K562 (cell line): ENCODE measurements around the gene PTPRE.

Experiments
- CHAMP1 ChIP-seq: fragments of 450-650 bp; IDR thresholded peaks from 2 replicates; pipeline ENCODE4 v1.6.1; 2016; ENCODE audit warnings: mild to moderate bottlenecking
- CTCF ChIP-seq, 3 experiments: IDR thresholded peaks in 2 of 3; conservative IDR thresholded peaks in 1 of 3; 2 replicates each; pipeline ENCODE4 v1.5.1; 2011 to 2012; ENCODE audit warnings: low read length in 3 of 3, mild to moderate bottlenecking in 3 of 3, control low read depth in 2 of 3, improper control_type of control experiment in 1 of 3, inconsistent platforms in 1 of 3, low read depth in 1 of 3, mixed read lengths in 1 of 3, moderate library complexity in 1 of 3; ENCODE audit not compliant: insufficient read depth in 2 of 3
- FOXA3 ChIP-seq, 2 experiments: fragments of 450-650 bp in 1 of 2; sonication (generic) in 1 of 2; formaldehyde crosslinking; IDR thresholded peaks in 1 of 2; conservative IDR thresholded peaks in 1 of 2; 2 replicates each; pipeline versions ENCODE4 v1.4.0 to v1.8.0; 2020 to 2022; ENCODE audit warnings: mild to moderate bottlenecking in 2 of 2, missing genetic modification reagents in 1 of 2
- GTF2F1 ChIP-seq: IDR thresholded peaks from 2 replicates; pipeline ENCODE4 v1.6.1; 2011; ENCODE audit warnings: low read depth, low read length, improper control_type of control experiment
- JUN ChIP-seq, 2 experiments: sonication (generic) in 1 of 2; formaldehyde crosslinking in 1 of 2; IDR thresholded peaks; 2 replicates each; pipeline versions ENCODE4 v1.6.1 to v1.8.0; 2012 to 2022; ENCODE audit warnings: borderline replicate concordance in 2 of 2, mild to moderate bottlenecking in 2 of 2, improper control_type of control experiment in 1 of 2, low read depth in 1 of 2, low read length in 1 of 2, missing genetic modification reagents in 1 of 2
- MTA2 ChIP-seq: fragments of 450-650 bp; IDR thresholded peaks from 2 replicates; pipeline ENCODE4 v1.6.1; 2016; ENCODE audit warnings: low read depth
- NCOA1 ChIP-seq: fragments of 450-650 bp; IDR thresholded peaks from 2 replicates; pipeline ENCODE4 v1.6.1; 2016; ENCODE audit warnings: low read depth
- NR4A1 ChIP-seq, 2 experiments: fragments of 250-450 bp in 1 of 2; fragments of 450-650 bp in 1 of 2; sonication (Bioruptor Pico) in 1 of 2; IDR thresholded peaks; 2 replicates each; pipeline versions ENCODE4 v1.4.0 to v1.6.1; 2016 to 2020; ENCODE audit warnings: mild to moderate bottlenecking in 2 of 2, missing compliant biosample characterization in 1 of 2, missing genetic modification characterization in 1 of 2, moderate library complexity in 1 of 2
- PATZ1 ChIP-seq: fragments of 250-450 bp; sonication (Bioruptor Pico); IDR thresholded peaks from 2 replicates; pipeline ENCODE4 v1.5.0; 2020; ENCODE audit warnings: mild to moderate bottlenecking, borderline replicate concordance
- PHF8 ChIP-seq: fragments of 200-600 bp; sonication (generic); IDR thresholded peaks from 2 replicates; pipeline ENCODE4 v1.6.1; 2012; ENCODE audit warnings: mixed run types, mild to moderate bottlenecking, inconsistent platforms, low read length, moderate library complexity, borderline replicate concordance
- ZHX1 ChIP-seq: fragments of 150-350 bp; conservative IDR thresholded peaks from 2 replicates; pipeline ENCODE4 v1.6.1; 2014; ENCODE audit warnings: low read length
- ZNF583 ChIP-seq: fragments of 250-450 bp; sonication (Bioruptor Pico); IDR thresholded peaks from 2 replicates; pipeline ENCODE4 v1.4.0; 2020
- ZNF589 ChIP-seq: fragments of 200-800 bp; sonication (Bioruptor generic); IDR thresholded peaks from 2 replicates; pipeline ENCODE4 v1.6.1; 2016; ENCODE audit warnings: low read depth, missing genetic modification characterization, missing compliant biosample characterization

- TF ChIP-seq GTF2F1 = no peak
- TF ChIP-seq CTCF (IDR thresholded peaks at IDR 0.05 in 2 of 3, conservative IDR thresholded peaks at IDR 0.05 in 1 of 3; ENCODE audit: insufficient read depth in 2 of 3, low read depth in 1 of 3, low read length in 3 of 3) = no peak
- no peak for TF ChIP-seq FOXA3 (CRISPR knock-in tag; conservative IDR thresholded peaks at IDR 0.05 in 1 of 2, IDR thresholded peaks at IDR 0.05 in 1 of 2)
- no peak for TF ChIP-seq NR4A1 (CRISPR knock-in tag; IDR thresholded peaks at IDR 0.05)
- TF ChIP-seq NR4A1 (tag; IDR thresholded peaks at IDR 0.05) = no peak
- no peak for TF ChIP-seq NCOA1
- no peak for TF ChIP-seq ZNF583 (CRISPR knock-in tag)
- TF ChIP-seq PATZ1 (CRISPR knock-in tag) = no peak
- no peak for TF ChIP-seq MTA2
- TF ChIP-seq PHF8 = no peak
- TF ChIP-seq ZNF589 (CRISPR knock-in tag) = no peak
- TF ChIP-seq CHAMP1 = no peak
- TF ChIP-seq JUN (IDR thresholded peaks at IDR 0.05; ENCODE audit: borderline replicate concordance, low read depth, low read length) = no peak
- no peak for TF ChIP-seq JUN (CRISPR knock-in tag; IDR thresholded peaks at IDR 0.05; ENCODE audit: borderline replicate concordance)
- TF ChIP-seq ZHX1 = no peak
Measured at GRCh38 chr10:127913368-127913759, 6.5 kb downstream of the PTPRE start.
